ENCODE measurements around the gene TPM2. TPM values are rescaled to one million over a fixed set of nuclear protein-coding genes. Genes with fewer than 3 reads are reported as not detected.

The TPM2 gene
- polyA plus RNA-seq, 1 of the 3 experiments (the other 2 are of a cell fraction): 620 TPM

DNA sequence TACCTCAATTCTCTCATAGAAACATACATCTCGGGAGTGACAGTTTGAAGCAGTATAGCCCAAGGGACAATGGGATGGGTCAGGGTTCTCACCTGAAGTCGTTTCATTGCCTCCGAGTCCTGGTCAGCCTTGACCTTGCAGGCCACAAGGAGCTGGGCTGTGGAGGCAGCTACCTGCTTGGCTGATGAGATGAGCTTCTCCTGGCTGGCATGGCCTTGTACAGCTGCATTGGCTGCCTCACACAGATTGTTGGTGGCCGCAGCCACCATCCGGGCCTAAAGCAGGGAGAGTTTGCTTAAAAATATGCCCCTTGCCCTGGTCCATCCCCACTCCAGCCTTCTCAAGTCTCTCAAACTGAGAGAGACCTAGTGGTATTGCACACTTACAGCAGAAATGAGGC is 8.5 kb upstream of the TPM2 start:
- Histone ChIP-seq H3K27me3 (ENCODE audit: insufficient read depth) (no peaks in the 10 kb centered on the region), H3K36me3 (replicated peaks in 1 of 2; ENCODE audit: control insufficient read depth in 1 of 2, insufficient read depth in 2 of 2, low read length in 1 of 2) (peaks cover 50 to 63% of the 10 kb centered on the region in 2 experiments), H2AFZ (ENCODE audit: low read depth) (no peak overlapping the region), H3F3A (replicated peaks; ENCODE audit: insufficient read depth) (peaks cover 49% of the 10 kb centered on the region), H3K79me2 (ENCODE audit: insufficient read depth) (no peaks in the 10 kb centered on the region), H3K9me3 (no peaks in the 10 kb centered on the region), H3K9me2 (no peaks in the 10 kb centered on the region), H4K20me1 (ENCODE audit: insufficient read depth) (no peaks in the 10 kb centered on the region), H3K4me1 (ENCODE audit: control insufficient read depth in 1 of 2, insufficient read depth in 2 of 2, low read depth in 1 of 2, low read length in 1 of 2) (no peaks in the 10 kb centered on the region), H3K27ac (ENCODE audit: low read depth in 2 of 2, low read length in 1 of 2) (no peak overlapping the region), H3K9ac (no peak overlapping the region), H3K4me3 (ENCODE audit: low read depth in 2 of 2, low read length in 1 of 2) (no peak overlapping the region), H3K4me2 (no peak overlapping the region)
- 100% methylated on average over 3 of the region's 5 CpGs for WGBS (ENCODE audit: low lambda C conversion rate)
- POLR2A ChIA-PET: no interaction called here
- DNase-seq: no peak
- CTCF ChIA-PET: interaction anchor here (0.9 to 8.3 kb wide), 7 partner anchors 11 to 86 kb away, joined by 3 to 183 read pairs (median 30); partner anchors contain the start of genes ARHGEF39, CCDC107, CREB3 and RMRP
- TF ChIP-seq TCF12 (IDR thresholded peaks at IDR 0.05) (no peak), RFX5 (IDR thresholded peaks at IDR 0.05; ENCODE audit: low read length) (no peak), GABPA (IDR thresholded peaks at IDR 0.05; ENCODE audit: low read depth) (no peak), MEF2A (IDR thresholded peaks at IDR 0.05; ENCODE audit: borderline replicate concordance, low read depth) (no peak), TEAD4 (IDR thresholded peaks at IDR 0.05; ENCODE audit: borderline replicate concordance, insufficient read depth) (no peak), MXI1 (IDR thresholded peaks at IDR 0.05; ENCODE audit: low read depth, low read length) (no peak), RCOR1 (IDR thresholded peaks at IDR 0.05; ENCODE audit: low read length) (no peak), SMC3 (IDR thresholded peaks at IDR 0.05; ENCODE audit: low read depth, low read length) (no peak), GATA2 (CRISPR knock-in tag; IDR thresholded peaks at IDR 0.05) (no peak), RAD21 (IDR thresholded peaks at IDR 0.05; ENCODE audit: low read length) (no peak), NRF1 (IDR thresholded peaks at IDR 0.05; ENCODE audit: low read depth, low read length) (no peak), NFIC (IDR thresholded peaks at IDR 0.05; ENCODE audit: borderline replicate concordance) (no peak), ELF1 (IDR thresholded peaks at IDR 0.05) (no peak), FOSL2 (IDR thresholded peaks at IDR 0.05; ENCODE audit: borderline replicate concordance, low read depth) (no peak), JUND (IDR thresholded peaks at IDR 0.05) (no peak)
- TF ChIP-seq, protein P1, sequence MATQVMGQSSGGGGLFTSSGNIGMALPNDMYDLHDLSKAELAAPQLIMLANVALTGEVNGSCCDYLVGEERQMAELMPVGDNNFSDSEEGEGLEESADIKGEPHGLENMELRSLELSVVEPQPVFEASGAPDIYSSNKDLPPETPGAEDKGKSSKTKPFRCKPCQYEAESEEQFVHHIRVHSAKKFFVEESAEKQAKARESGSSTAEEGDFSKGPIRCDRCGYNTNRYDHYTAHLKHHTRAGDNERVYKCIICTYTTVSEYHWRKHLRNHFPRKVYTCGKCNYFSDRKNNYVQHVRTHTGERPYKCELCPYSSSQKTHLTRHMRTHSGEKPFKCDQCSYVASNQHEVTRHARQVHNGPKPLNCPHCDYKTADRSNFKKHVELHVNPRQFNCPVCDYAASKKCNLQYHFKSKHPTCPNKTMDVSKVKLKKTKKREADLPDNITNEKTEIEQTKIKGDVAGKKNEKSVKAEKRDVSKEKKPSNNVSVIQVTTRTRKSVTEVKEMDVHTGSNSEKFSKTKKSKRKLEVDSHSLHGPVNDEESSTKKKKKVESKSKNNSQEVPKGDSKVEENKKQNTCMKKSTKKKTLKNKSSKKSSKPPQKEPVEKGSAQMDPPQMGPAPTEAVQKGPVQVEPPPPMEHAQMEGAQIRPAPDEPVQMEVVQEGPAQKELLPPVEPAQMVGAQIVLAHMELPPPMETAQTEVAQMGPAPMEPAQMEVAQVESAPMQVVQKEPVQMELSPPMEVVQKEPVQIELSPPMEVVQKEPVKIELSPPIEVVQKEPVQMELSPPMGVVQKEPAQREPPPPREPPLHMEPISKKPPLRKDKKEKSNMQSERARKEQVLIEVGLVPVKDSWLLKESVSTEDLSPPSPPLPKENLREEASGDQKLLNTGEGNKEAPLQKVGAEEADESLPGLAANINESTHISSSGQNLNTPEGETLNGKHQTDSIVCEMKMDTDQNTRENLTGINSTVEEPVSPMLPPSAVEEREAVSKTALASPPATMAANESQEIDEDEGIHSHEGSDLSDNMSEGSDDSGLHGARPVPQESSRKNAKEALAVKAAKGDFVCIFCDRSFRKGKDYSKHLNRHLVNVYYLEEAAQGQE (IDR thresholded peaks at IDR 0.05; ENCODE audit: low read depth, low read length): no peak
- TF ChIP-seq, protein P2, sequence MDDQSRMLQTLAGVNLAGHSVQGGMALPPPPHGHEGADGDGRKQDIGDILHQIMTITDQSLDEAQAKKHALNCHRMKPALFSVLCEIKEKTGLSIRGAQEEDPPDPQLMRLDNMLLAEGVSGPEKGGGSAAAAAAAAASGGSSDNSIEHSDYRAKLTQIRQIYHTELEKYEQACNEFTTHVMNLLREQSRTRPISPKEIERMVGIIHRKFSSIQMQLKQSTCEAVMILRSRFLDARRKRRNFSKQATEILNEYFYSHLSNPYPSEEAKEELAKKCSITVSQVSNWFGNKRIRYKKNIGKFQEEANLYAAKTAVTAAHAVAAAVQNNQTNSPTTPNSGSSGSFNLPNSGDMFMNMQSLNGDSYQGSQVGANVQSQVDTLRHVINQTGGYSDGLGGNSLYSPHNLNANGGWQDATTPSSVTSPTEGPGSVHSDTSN (IDR thresholded peaks at IDR 0.05): no peak
- TF ChIP-seq, protein P3, sequence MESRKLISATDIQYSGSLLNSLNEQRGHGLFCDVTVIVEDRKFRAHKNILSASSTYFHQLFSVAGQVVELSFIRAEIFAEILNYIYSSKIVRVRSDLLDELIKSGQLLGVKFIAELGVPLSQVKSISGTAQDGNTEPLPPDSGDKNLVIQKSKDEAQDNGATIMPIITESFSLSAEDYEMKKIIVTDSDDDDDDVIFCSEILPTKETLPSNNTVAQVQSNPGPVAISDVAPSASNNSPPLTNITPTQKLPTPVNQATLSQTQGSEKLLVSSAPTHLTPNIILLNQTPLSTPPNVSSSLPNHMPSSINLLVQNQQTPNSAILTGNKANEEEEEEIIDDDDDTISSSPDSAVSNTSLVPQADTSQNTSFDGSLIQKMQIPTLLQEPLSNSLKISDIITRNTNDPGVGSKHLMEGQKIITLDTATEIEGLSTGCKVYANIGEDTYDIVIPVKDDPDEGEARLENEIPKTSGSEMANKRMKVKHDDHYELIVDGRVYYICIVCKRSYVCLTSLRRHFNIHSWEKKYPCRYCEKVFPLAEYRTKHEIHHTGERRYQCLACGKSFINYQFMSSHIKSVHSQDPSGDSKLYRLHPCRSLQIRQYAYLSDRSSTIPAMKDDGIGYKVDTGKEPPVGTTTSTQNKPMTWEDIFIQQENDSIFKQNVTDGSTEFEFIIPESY (IDR thresholded peaks at IDR 0.05; ENCODE audit: borderline replicate concordance, low read depth): no peak
- TF ChIP-seq, protein P4, sequence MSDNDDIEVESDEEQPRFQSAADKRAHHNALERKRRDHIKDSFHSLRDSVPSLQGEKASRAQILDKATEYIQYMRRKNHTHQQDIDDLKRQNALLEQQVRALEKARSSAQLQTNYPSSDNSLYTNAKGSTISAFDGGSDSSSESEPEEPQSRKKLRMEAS (IDR thresholded peaks at IDR 0.05; ENCODE audit: low read depth): no peak
- TF ChIP-seq, protein P5, sequence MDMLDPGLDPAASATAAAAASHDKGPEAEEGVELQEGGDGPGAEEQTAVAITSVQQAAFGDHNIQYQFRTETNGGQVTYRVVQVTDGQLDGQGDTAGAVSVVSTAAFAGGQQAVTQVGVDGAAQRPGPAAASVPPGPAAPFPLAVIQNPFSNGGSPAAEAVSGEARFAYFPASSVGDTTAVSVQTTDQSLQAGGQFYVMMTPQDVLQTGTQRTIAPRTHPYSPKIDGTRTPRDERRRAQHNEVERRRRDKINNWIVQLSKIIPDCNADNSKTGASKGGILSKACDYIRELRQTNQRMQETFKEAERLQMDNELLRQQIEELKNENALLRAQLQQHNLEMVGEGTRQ (IDR thresholded peaks at IDR 0.05; ENCODE audit: borderline replicate concordance, low read depth, low read length): no peak

Data from SK-N-SH (cell line).